OCI-M1 (cell line): ENCODE measurements around the gene BBX.
A peak's percentile ranks its signal among the peaks of the same experiment; 100 is the strongest.

Source experiments
- DNase-seq: peaks from one replicate; lab custom pipeline; 2025; lab: John Stamatoyannopoulos, UW

The BBX gene

GRCh38 chr3:107752202-107752990 is 229.6 kb downstream of the BBX start:
- peak; percentile 36 for DNase-seq

- peak; percentile 57 for DNase-seq
These were observed 230.7 kb downstream of the BBX start for GRCh38 chr3:107753494-107753893.

- no peak for DNase-seq
These were observed 231.2 kb downstream of the BBX start for GRCh38 chr3:107753976-107754375.

- DNase-seq: no peak
These were observed 233.9 kb downstream of the BBX start for GRCh38 chr3:107756649-107757048.

- DNase-seq: no peak
These were observed 234.4 kb downstream of the BBX start for GRCh38 chr3:107757140-107757539.

- DNase-seq: no peak
These were observed 237.4 kb downstream of the BBX start for GRCh38 chr3:107760144-107760543.

- DNase-seq: no peak
These were observed 238.6 kb downstream of the BBX start for GRCh38 chr3:107761391-107761790.

- no peak for DNase-seq
These were observed 242.8 kb downstream of the BBX start for GRCh38 chr3:107765524-107765923.

- no peak for DNase-seq
These were observed 245.3 kb downstream of the BBX start for GRCh38 chr3:107767897-107768605.

- no peak for DNase-seq
These were observed 247.1 kb downstream of the BBX start for GRCh38 chr3:107769882-107770281.

GRCh38 chr3:107772016-107772415 is 249.3 kb downstream of the BBX start:
- no peak for DNase-seq

- no peak for DNase-seq
These were observed 253.2 kb downstream of the BBX start for GRCh38 chr3:107775974-107776373.

GRCh38 chr3:107781253-107781652 is 258.5 kb downstream of the BBX start:
- DNase-seq: no peak

- DNase-seq: no peak
These were observed 259.3 kb downstream of the BBX start for GRCh38 chr3:107782054-107782453.

- DNase-seq: no peak
These were observed 267.9 kb downstream of the BBX start for GRCh38 chr3:107790612-107791011.

GRCh38 chr3:107791027-107791426 is 268.3 kb downstream of the BBX start:
- DNase-seq: no peak

- no peak for DNase-seq
These were observed 268.7 kb downstream of the BBX start for GRCh38 chr3:107791450-107791849.

- DNase-seq: no peak
These were observed 272.1 kb downstream of the BBX start for GRCh38 chr3:107794664-107795443.

GRCh38 chr3:107795514-107796094 is 272.8 kb downstream of the BBX start:
- DNase-seq: no peak

GRCh38 chr3:107796791-107797190 is 274.0 kb downstream of the BBX start:
- peak; percentile 65 for DNase-seq

- DNase-seq: no peak
These were observed 274.8 kb downstream of the BBX start for GRCh38 chr3:107797586-107797985.

GRCh38 chr3:107798381-107798780 is 275.6 kb downstream of the BBX start:
- no peak for DNase-seq
